Stimulated activated CD4-positive, alpha-beta T cell treated with anti-CD3 and anti-CD28 coated beads, Interleukin-12 subunit alpha, Interleukin-12 subunit beta, amount 100 ng/mL, for 24 hours (primary cell): ENCODE data around the gene DDIT4L.
"Not testable (repeated sequence)": the region's sequence is repeated elsewhere in the genome, so short reads cannot be mapped to it uniquely, and the experiment has no call there.

Experiments
- DNase-seq, 2 experiments: peaks; one replicate each; pipeline ENCODE4 v3.0.0-alpha.2; 2020; ENCODE audit warnings: low read depth in 2 of 2

The DDIT4L gene, protein sequence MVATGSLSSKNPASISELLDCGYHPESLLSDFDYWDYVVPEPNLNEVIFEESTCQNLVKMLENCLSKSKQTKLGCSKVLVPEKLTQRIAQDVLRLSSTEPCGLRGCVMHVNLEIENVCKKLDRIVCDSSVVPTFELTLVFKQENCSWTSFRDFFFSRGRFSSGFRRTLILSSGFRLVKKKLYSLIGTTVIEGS

DNA sequence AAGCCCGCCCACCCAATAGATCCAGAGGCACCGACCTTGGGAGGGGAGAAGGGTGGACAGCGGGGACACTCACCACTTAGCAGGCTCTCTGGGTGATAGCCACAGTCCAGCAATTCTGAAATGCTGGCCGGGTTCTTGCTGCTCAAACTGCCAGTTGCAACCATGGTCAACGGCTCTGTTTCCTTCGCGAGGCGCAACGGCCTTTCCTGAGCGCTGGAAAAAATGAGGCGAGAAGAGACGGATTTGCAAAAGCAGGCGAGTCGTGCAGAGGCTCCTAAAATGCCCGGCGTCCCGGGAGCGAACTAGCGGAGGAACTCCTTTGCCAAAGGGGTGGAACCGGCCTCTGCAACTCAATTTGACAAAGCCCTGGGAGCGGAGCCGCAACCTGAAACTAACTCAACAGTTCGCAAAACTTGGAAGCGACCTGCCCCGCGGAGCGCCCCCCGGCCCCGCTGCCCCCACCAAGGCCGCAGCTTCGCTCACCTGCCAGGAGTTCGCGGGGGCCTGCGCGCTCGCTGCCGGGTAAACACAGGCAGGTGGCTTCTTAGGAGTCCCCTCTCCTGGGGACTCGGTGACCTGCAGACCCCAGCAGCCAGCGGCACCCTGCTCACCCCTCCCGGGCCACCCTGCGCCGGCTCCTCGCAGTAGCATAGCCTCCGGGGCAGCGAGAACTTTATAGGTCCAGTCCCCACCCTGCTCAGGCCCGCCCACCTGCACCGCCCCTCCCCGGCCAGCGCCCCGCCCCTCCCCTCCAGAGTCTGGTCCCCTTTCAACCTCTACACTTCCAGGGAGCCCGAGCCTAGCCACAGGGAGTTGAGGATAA lies at the start of gene DDIT4L:
Gene DDIT4L, minus strand, starts transcription at position 649 of the 823 bp plus-strand sequence. Its CDS starts 485 bp downstream, at position 164.
- DNase-seq: no peak

DNA sequence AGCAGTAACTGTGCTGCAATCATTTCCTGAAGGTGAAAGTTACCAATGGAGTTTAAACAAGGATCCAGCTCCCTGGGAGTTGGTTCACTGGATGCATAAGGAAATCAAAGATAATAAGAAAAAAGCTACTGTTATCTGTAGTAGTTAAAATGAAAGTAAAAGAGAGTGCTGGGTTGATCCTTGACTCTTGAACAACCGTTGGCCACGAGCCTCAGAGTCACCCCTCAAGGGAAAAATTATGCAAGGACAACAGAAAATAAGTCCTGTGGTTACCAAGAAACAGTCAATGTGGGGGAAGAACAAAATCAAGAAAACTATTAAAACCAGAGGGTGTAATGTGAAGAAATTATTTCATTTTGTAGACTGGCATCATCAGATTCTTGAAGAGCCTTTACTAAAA lies 49.7 kb upstream of the DDIT4L start:
- no peak for DNase-seq

DNA sequence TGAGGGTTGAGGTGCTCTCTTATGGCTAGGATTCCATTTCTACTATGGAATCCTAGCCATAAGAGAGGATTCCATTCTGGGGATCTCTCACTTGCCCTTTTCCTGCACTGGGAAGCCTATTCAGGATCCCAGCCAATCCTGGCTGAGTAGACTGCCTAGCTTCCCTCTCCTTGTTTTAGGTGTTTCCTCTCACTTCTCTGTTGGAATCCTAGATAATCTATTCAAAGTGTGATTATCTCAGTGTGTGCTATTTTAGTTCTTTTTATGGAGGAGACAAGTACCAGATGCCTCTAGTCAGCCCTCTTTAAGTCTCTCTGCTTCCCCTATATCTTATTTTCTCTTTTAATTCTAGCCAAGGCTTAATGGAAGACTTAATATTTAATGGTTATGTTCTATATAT lies 34.5 kb upstream of the DDIT4L start:
- DNase-seq: no peak

DNA sequence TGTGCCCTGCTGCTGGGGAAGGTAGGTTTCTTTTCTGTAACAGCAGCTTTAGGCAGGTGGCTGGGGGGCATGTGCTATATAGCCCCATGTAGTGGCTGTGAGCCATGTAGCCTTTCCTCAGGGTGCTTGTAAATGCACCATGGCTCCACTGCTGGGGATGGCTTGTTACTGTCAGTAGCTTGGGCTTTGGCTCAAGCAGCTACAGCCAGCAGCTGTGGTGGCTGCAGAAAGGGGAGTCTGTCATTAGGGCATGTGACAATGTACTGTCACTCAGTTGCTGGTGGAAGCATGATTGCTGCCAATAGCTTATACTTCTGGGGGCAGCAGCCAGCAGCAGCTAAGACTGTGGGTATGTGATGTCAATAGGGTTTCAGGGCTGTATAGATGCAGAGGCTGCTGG lies 33.9 kb upstream of the DDIT4L start:
- no peak for DNase-seq

DNA sequence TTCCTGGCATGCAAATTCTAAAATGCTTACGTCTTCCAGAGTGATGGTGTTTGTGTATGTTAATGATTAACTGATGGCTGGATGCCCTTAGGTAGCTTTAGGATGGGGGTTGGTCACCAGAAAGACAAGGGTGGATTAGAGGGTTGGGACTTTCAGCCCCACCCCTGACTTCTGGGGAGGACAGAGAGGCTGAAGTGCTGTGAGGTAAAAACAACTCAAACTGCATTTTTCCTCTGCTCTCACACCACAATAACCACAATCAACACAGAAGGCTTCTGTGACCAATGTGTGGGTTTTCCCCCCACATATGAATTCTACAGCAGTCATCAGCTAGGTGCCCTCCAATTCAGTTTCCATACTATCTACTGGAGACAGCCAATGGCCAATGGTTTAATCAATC lies 18.7 kb upstream of the DDIT4L start:
- no peak for DNase-seq

DNA sequence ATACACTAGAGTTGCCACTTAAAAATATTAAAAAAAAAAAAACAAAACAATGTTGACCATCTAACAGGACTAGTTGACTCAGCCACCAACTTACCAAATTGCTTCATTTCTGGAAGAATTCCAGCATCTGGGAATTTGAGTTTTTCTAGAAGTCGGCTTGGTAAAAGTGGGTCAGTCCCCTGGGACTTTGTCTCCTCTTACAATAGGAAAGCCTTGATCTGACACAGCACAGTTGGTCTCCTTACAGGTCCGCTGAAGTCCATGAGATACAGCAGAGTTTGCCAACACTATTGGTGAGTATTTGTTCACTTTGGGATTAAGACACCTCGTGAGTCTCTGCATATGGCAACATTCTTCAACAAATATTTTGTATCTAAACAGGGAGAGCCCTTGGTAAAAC lies 18.2 kb upstream of the DDIT4L start:
- DNase-seq: no peak

DNA sequence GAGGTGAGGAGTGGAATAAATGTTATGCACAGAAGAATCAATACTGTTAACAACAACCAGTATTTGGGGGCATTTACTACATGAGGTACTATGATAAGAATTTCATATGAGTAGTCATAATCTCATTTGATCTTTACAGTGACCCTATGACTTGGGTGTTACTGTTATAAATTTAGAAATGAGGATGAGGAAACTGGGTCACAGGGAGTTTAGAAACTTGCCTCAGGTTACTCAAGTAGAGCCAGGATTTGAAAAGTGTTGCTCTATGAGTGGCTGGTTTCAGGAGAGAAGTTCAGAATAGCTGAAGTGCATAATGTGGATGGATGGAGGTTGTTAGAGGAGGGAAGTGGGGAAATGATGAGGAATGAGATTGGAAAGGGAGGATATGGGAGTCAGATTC lies 16.6 kb upstream of the DDIT4L start:
- DNase-seq: no peak

DNA sequence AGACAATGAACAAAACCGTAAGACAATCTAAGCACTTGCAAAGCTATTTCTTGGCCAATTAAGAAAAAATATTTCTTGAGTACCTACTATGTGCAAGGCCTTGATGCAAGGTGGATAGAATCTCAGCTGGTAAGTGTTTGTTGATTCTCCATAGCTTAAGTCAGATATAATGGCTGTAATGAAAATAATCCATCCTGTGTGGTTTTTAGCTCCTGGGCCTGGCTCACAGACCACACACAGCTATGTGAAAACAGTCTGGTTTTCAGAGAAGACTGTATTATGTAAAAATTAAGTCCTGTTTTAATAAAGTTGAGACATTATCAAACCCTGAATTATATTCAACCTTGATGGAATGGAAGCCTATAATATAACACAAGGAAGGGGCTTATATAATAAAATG lies 7.8 kb upstream of the DDIT4L start:
- no peak for DNase-seq

DNA sequence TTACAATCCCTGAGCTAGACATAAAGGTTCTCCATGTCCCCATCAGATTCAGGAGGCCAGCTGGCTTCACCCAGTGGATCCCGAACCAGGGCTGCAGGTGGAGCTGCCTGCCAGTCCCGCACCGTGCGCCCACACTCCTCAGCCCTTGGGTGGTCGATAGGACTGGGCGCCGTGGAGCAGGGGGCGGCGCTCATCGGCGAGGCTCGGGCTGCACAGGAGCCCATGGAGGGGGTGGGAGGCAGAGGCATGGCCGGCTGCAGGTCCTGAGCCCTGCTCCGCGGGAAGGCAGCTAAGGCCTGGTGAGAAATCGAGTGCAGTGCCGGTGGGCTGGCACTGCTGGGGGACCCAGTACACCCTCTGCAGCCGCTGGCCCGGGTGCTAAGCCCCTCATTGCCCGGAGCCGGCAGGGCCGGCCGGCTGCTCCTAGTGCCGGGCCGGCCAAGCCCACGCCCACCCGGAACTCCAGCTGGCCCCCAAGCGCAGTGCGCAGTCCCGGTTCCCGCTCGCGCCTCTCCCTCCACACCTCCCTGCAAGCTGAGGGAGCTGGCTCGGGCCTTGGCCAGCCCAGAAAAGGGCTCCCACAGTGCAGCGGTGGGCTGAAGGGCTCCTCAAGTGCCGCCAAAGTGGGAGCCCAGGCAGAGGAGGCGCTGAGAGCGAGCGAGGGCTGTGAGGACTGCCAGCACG lies 6.3 kb upstream of the DDIT4L start:
- not testable (repeated sequence) for DNase-seq

DNA sequence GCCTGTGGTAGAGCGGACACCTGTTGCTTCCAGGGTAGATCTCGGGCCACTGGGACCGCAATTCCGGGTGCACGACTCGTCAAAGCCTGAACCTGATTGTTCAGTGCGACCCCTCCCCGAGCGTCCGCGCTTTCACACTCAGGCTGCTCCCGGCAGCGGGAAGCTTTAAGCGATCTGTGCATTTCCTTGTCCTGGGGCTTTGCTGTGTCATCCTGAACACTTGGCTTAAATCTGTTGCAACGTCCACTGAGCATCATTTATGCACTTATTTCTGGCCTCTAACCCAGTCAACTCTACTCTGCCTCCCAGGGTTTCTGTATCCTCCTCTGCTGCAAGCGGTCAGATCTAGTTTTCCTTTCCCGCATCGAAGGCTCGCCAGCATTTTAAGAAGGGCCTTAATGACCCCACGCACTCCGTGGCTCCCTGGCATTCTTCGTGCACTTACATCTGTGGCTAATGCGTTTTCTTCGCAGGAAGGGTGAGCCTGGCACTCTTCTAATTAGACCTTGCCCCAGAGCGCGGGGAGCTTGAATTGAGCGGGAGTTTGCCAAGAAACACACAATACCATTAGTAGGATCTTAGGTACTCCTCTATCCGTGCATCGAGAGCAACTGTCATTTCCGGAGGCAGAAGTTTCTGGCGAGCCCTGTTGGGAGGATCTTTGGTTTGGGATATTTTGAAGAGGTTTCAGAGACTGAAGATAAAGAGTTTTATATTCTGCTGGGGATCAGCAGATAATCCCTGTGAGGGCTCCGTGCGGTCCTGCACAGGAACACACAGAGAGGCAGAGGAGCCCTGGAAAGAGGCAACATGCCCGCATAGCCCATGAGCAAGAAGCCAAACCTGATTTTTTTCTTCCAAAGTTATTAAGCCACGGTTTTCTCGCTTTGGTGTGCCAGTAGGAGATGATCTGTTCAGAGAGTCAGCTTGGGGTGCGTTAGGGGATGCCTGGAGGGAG lies 654 bp upstream of the DDIT4L start:
- DNase-seq: no peak

DNA sequence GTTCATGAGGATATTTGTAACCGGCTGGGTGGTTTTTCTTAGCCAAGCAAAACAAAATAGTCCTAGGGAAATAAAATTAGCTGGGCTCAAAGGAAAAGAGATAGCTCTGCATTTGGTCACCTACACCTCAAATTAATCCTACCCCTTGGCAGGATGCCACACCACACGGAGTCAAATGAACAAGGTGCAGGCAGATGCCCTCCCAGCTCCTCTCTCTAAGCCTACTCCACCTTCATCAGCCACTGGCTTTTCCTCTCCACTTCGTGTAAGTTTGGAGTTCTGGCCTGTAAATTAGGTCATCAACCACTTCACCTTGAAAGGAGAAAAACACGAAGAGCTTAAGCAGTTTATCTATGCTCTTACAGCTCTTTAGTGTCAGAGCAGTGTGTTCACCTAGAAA lies 1.4 kb downstream of the DDIT4L start:
- DNase-seq: no peak

DNA sequence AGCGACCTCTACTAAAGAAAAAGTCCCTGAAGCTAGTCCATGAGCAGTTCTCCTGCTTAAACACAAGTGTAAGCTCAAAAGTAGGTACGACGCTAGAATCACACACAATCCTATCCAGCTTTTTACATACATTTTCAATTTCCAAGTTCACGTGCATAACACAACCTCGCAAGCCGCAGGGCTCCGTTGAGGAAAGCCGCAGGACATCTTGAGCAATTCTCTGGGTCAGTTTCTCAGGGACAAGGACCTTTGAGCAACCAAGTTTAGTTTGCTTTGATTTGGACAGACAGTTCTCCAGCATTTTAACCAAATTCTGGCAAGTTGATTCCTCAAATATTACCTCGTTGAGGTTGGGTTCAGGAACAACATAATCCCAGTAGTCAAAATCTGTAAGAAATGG lies 2.5 kb downstream of the DDIT4L start:
- no peak for DNase-seq

DNA sequence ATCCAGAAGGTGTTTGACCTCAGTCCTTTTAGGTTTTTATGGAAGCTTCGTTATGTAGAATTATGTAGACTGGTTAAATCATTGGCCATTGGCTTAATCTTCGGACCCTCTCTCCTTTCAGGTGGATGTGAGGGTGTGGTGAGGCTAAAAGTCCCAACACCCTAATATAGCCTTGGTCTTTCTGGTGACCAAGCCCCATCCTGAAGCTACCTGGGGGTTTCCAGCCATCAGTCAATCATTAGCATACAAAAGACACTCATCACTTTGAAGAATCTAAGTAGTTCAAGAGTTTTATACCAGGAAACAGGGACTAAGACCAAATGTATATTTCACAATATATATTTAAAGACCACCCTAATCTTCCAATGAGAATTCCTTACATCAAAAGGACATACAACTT lies 5.5 kb downstream of the DDIT4L start:
- DNase-seq: no peak

DNA sequence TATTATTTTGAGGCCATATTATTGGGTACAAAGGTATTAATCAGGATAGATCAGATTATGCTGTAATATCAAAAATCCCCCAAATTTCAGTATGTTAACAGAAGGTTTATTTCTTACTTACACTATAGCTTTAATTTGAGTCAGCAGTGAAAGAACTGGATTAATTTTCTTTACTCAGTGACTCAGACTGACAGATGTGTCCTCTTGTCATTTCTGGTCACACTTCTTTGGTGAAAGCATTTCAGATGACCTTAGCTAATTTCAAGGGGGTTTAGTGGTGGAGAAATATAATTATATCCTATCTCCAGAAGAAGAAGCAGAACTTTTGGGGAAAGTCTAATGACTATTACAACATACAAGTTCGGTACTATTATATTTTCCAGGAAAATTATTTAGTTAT lies 12.4 kb downstream of the DDIT4L start:
- DNase-seq: no peak

DNA sequence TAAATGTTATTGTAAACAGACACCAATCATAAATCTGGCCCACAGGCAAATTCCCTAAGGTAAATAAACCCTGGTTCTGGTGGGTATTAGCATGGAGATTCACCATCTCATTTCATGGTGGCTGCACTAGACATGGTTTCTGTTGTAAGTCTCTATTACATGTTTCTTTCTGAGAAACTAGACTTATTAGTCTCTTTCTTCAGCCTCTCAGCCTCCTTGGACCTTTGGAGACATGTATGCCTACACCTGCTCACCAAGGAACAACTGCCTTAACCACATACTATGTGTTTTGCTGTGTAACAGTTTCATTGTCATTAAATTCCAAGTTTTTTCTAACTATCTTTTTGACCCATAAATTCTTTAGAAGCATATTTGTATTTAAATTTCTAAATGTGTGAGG lies 13.1 kb downstream of the DDIT4L start:
- DNase-seq: no peak

DNA sequence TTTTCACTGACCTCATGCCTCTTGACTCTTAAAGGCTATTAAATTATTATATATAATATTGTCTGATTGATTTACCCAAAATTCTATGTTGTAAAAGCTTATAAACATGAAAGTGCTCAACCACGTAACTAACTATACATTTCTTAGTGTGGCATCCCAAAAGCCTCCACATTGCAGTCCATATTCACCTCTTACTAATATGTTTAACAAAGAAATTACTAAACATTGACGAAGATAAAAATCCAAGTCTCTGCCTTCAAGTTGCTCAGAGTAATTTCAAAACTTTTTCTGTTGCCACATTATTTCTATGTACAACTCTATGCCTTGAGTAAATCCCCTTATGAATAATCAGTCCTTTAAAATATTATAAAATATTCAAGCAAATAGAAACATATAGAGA lies 14.4 kb downstream of the DDIT4L start:
- no peak for DNase-seq

DNA sequence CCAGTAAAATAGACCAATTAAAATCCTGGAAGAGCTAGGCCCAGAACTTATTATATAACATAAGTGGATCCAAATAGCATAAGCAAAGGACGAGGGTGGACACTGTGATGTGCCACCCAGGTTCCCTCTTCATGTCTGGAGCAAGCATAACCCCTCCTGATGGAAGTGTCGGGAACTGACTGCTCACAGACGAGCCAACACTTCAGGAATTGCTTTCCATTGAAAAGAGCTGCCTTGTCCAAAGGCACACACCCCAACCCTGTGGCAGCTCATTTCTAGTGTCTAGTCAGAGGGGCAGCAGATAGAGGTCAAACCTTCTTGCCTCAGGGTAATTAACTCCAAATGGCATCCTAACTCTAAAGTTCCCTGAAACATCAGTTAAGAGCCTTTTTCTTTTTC lies 15.3 kb downstream of the DDIT4L start:
- no peak for DNase-seq

DNA sequence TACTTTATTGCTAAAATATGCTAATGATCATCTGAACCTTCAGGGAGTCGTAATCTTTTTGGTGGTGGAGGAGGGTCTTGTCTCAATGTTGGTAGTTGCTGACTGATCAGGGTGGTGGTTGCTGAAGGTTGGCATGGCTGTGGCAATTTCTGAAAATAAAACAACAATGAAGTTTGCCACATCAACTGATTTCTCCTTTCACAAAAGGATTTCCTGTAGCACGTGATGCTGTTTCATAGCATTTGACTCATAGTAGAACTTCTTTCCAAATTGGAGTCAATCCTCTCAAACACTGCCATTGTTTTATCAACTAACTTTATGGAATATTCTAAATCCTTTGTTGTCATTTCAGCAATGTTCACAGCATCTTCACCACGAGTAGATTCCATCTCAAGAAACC lies 19.3 kb downstream of the DDIT4L start:
- no peak for DNase-seq

DNA sequence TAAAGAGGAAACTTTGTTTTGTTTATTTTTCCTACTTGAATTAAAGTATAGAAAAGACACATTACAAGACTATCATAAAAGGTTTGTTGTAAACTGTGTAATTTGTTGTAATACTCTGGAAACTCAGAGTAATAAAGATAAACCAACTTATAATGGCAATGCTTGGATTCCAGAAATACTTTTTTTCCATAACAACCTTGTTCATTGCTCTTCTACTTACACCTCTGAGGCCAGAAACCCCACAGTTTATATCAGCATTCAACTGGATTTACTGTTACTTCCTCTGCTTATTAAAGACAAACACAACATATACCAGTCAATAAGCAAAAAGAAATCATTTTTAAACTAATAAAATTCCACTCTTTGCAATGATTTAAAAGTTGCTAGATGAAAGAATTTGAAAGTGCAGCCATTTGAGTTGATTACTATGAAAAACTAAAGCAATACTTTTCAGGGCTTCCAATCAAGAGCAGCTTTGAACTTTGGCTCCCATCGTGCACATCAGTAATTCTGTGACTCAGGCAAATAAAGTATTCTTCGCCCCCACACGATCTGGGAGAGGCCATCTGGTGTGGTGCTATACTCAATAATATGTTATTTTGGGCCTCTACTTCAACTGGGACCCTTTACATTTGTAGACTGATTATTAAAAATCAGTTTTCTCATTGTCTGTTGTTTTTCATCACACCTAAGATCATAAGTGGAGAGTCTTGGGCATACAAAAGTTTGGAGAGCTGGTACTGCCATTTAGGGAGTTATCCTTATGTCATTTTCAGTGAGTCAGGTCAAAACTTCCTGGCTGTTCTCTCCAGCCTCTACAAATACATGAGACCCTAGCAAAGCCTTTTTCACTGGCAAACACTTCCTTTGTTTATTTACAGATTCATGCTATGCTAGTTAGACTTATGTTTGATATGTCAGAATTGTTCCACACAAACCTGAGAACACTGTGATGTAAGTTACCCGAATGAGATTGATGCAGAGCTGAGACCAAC lies 20.5 kb downstream of the DDIT4L start:
- no peak for DNase-seq

DNA sequence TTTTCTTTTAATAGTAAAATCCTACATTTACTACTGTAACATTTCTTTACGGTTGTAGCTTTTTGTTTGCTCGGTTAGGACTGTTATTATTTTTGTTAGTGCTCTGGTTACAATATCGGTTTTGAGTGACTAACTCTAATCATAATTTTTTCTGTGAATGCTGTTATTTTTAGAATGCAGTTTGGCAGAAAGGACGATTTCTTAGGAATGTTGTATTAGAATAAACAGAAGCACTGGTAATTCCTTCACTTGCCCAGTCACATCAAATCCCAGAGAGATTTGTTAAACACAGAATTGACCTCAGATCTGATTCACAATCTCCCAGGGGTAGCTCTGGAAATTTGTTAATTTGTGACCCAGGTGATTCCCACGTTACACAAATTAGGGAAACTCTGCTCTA lies 21.7 kb downstream of the DDIT4L start:
- DNase-seq: no peak
